Activated B cell treated with CpG ODN at 0.5 μM for 24 hours (primary cell): ENCODE data around the gene CEP19. TPM values are rescaled to one million over a fixed set of nuclear protein-coding genes. Genes with fewer than 3 reads are reported as not detected.

Experiments
- ATAC-seq: fragments of 200-7000 bp; cut with Tn5 transposase; one replicate; pipeline ENCODE4 v1.10.0; 2021; ENCODE audit warnings: low read depth, mild to moderate bottlenecking, moderate library complexity
- CTCF ChIA-PET: fragments of 350-600 bp; sonication (Branson Sonifier 250); formaldehyde crosslinking; loops from one replicate; lab custom pipeline; 2021; ENCODE audit warnings: antibody characterized with exemption; lab: Charles Lee
- POLR2A ChIA-PET: fragments of 350-600 bp; sonication (Branson Sonifier 250); formaldehyde crosslinking; loops from one replicate; lab custom pipeline; 2021; ENCODE audit warnings: antibody characterized with exemption; lab: Charles Lee
- DNase-seq: peaks from one replicate; pipeline ENCODE4 v3.0.0; 2022
- H3K27ac Mint-ChIP-seq: one replicate; pipeline ENCODE4 v1.8.0; 2020; ENCODE audit warnings: mixed read lengths
- H3K27me3 Mint-ChIP-seq: one replicate; pipeline ENCODE4 v1.8.0; 2021; ENCODE audit warnings: mixed read lengths
- H3K36me3 Mint-ChIP-seq: one replicate; pipeline ENCODE4 v1.8.0; 2021; ENCODE audit warnings: low read depth, mixed read lengths
- H3K4me1 Mint-ChIP-seq: one replicate; pipeline ENCODE4 v1.8.0; 2021; ENCODE audit warnings: mixed read lengths
- H3K4me3 Mint-ChIP-seq: one replicate; pipeline ENCODE4 v1.8.0; 2020; ENCODE audit warnings: mild to moderate bottlenecking, mixed read lengths
- H3K9me3 Mint-ChIP-seq: one replicate; pipeline ENCODE4 v1.8.0; 2020; ENCODE audit warnings: mixed read lengths
- CTCF ChIP-seq: fragments of 200-600 bp; IDR thresholded peaks from one replicate; pipeline ENCODE4 v1.8.0; 2022; ENCODE audit warnings: antibody characterized with exemption, mild to moderate bottlenecking
- intact Hi-C: fragments of 100-400 bp; cut with micrococcal nuclease; formaldehyde crosslinking; loops from one replicate; pipeline ENCODE4 v1.15.1; 2024
- total RNA-seq: library from RNA; stranded (reverse); gene quantifications from 2 replicates; pipeline ENCODE4 v1.2.3, GENCODE V29; 2022

The CEP19 gene
- total RNA-seq, 1 donor from 2014 or later, result 4.1 TPM

GRCh38 chr3:196661400-196661799 is 50.6 kb downstream of the CEP19 start:
- ATAC-seq (no peak), DNase-seq (no peak)
- Mint-ChIP-seq H3K27ac (no peak overlapping the region), H3K4me3 (no peak overlapping the region), H3K9me3 (no peaks in the 10 kb centered on the region), H3K4me1 (peaks cover 5% of the 10 kb centered on the region), H3K36me3 (peaks cover 83% of the 10 kb centered on the region), H3K27me3 (no peaks in the 10 kb centered on the region)
- CTCF ChIA-PET, result no interaction called here
- intact Hi-C loops, result no loop called here
- POLR2A ChIA-PET, result interaction anchor here (0.8 to 4.1 kb wide), 4 partner anchors 10 to 51 kb away, joined by 3 to 17 read pairs (median 5); partner anchors contain the start of gene NRROS
- no peak for TF ChIP-seq CTCF

GRCh38 chr3:196660381-196661166 is 51.5 kb downstream of the CEP19 start:
- TF ChIP-seq CTCF, result no peak
- no peak overlapping the region for H3K4me3 Mint-ChIP-seq
- ChIA-PET CTCF (no interaction called here), POLR2A (interaction anchor here (0.7 to 4.1 kb wide), 5 partner anchors 10 to 55 kb away, joined by 3 to 17 read pairs (median 4); partner anchors contain the start of gene NRROS)
- no peak overlapping the region for H3K27ac Mint-ChIP-seq
- no peaks in the 10 kb centered on the region for H3K27me3 Mint-ChIP-seq
- DNase-seq (no peak), ATAC-seq (no peak)
- no peaks in the 10 kb centered on the region for H3K9me3 Mint-ChIP-seq
- H3K4me1 Mint-ChIP-seq, result no peaks in the 10 kb centered on the region
- intact Hi-C loops, result no loop called here
- H3K36me3 Mint-ChIP-seq, result peaks cover 83% of the 10 kb centered on the region

- H3K4me3 Mint-ChIP-seq, result no peak overlapping the region
- peaks cover 87% of the 10 kb centered on the region for H3K36me3 Mint-ChIP-seq
- no peaks in the 10 kb centered on the region for H3K4me1 Mint-ChIP-seq
- intact Hi-C loops, result no loop called here
- no peak for ATAC-seq
- no peak for TF ChIP-seq CTCF
- CTCF ChIA-PET, result interaction anchor here (1.4 kb wide), 1 partner anchor 50 kb away, joined by 3 read pairs; no protein-coding TSS in a partner anchor
- H3K27ac Mint-ChIP-seq, result no peak overlapping the region
- no peaks in the 10 kb centered on the region for H3K27me3 Mint-ChIP-seq
- POLR2A ChIA-PET, result interaction anchor here (0.7 to 4.1 kb wide), 4 partner anchors 17 to 54 kb away, joined by 3 to 17 read pairs (median 4); partner anchors contain the start of gene NRROS
- no peaks in the 10 kb centered on the region for H3K9me3 Mint-ChIP-seq
- DNase-seq, result no peak
Observed at GRCh38 chr3:196659901-196660351, 52.1 kb downstream of the CEP19 start.

Other genes with a start within 250 kb of the CEP19 start
- 24.5 and 27.8 TPM in 2 replicates for gene RNF168, start 208.5 kb downstream of the CEP19 start, total RNA-seq
- not detected in 2 replicates for gene SMCO1, start 196.9 kb downstream of the CEP19 start, total RNA-seq
- 14.1 and 14.3 TPM in 2 replicates for gene WDR53, start 143.7 kb downstream of the CEP19 start, total RNA-seq
- gene FBXO45, start 143.6 kb downstream of the CEP19 start, total RNA-seq, result 5.7 and 6.5 TPM in 2 replicates
- 88.5 and 92.4 TPM in 2 replicates for gene NRROS, start 72.6 kb downstream of the CEP19 start, total RNA-seq
- gene PIGX, start 127 bp upstream of the CEP19 start, total RNA-seq, result 18.0 and 21.8 TPM in 2 replicates
- gene PAK2, start 27.6 kb upstream of the CEP19 start, total RNA-seq, result 73.7 and 87.1 TPM in 2 replicates
- 35.8 and 45.2 TPM in 2 replicates for gene SENP5, start 155.7 kb upstream of the CEP19 start, total RNA-seq
- 77.8 and 85.1 TPM in 2 replicates for gene NCBP2, start 230.3 kb upstream of the CEP19 start, total RNA-seq